Psoas muscle (tissue), 8 donors: ENCODE results near the gene CDK5R2. TPM values are rescaled to one million over a fixed set of nuclear protein-coding genes. Genes with fewer than 3 reads are reported as not detected.

Source experiments
- ATAC-seq, 4 donors: fragments of 200-7000 bp; cut with Tn5 transposase; one replicate each; pipeline ENCODE4 v1.9.1; 2020; ENCODE audit warnings: moderate library complexity in 3 of 4, mild to moderate bottlenecking in 2 of 4
- DNase-seq, 2 donors: peaks; one replicate each; pipeline ENCODE4 v3.0.0-alpha.2; 2020
- H3K27ac ChIP-seq: fragments of 200-600 bp; one replicate; pipeline ENCODE4 v1.8.0; 2022
- H3K27me3 ChIP-seq, 3 donors: fragments of 200-600 bp in 1 of 3; one replicate each; pipeline versions ENCODE4 v1.6.1 to v1.8.0; 2013 to 2022; ENCODE audit warnings: low read length in 2 of 3, mild to moderate bottlenecking in 2 of 3, moderate library complexity in 1 of 3; ENCODE audit not compliant: insufficient read depth in 3 of 3
- H3K36me3 ChIP-seq, 2 donors: fragments of 200-600 bp in 1 of 2; one replicate each; pipeline versions ENCODE4 v1.6.1 to v1.8.0; 2013 to 2022; ENCODE audit warnings: low read depth in 1 of 2, mild to moderate bottlenecking in 1 of 2, moderate library complexity in 1 of 2; ENCODE audit not compliant: insufficient read depth in 1 of 2
- H3K4me1 ChIP-seq: fragments of 200-600 bp; one replicate; pipeline ENCODE4 v1.8.0; 2022
- H3K4me3 ChIP-seq: fragments of 200-600 bp; one replicate; pipeline ENCODE4 v1.8.0; 2022; ENCODE audit warnings: mild to moderate bottlenecking
- H3K9me3 ChIP-seq: fragments of 200-600 bp; one replicate; pipeline ENCODE4 v1.8.0; 2022
- CTCF ChIP-seq: fragments of 200-600 bp; IDR thresholded peaks from one replicate; pipeline ENCODE4 v1.8.0; 2022; ENCODE audit warnings: antibody characterized with exemption
- WGBS, 3 donors: extraction: QIAGEN DNeasy Blood & Tissue Kit; methylation state at CpG; one replicate each; pipeline versions ENCODE4 v1.1.6 to v1.1.7; 2013; 5-methylcytosine and 5-hydroxymethylcytosine counted together
- intact Hi-C, 2 donors: fragments of 100-400 bp; cut with DNase I; formaldehyde crosslinking; loops; one replicate each; pipeline versions ENCODE4 v1.11.0 to v1.14.2; 2022
- polyA plus RNA-seq, 3 donors: library from polyadenylated mRNA; stranded (reverse); fragments of 200-250 nt; gene quantifications; one replicate each; pipeline ENCODE4 v1.2.3, GENCODE V29; 2013
- total RNA-seq, 4 donors: library from RNA; stranded (reverse); fragmentation: NEBNext Ultra II Directional in 2 of 4; extraction: Animal tissue kit (Norgen Biotek cat#: 25700) in 2 of 4; gene quantifications; one replicate each; pipeline versions ENCODE4 v1.2.1 to v1.2.4, GENCODE V29; 2021 to 2023
- donor health status: healthy with polysubstance abuse.
- donor health status: DM: no; HTN: no; CAD: no; lungs with moderate emphysema.
- donor health status: Bipolar disorder and iron deficiency.
- donor health status: healthy.
- donor health status: DM: yes; HTN: yes; CAD: no.
- donor health status: DM: no; HTN: no; CAD: no.
- donor health status: DM: no; HTN: no; CAD: no.
- donor health status: DM: yes; HTN: yes; CAD: no.

The CDK5R2 gene
- total and polyA plus RNA-seq, 7 donors = 0.03 TPM; not detected in 6

- no peaks in the 10 kb centered on the region for H3K36me3 ChIP-seq
- H3K9me3 ChIP-seq = no peaks in the 10 kb centered on the region
- no peak for TF ChIP-seq CTCF
- H3K27me3 ChIP-seq = peaks cover 0 to 92% (median 50%) of the 10 kb centered on the region in 3 donors
- peak overlapping the region; percentile 63 for H3K4me3 ChIP-seq
- peak in 1 of 2 donors; percentile 50 for DNase-seq
- 2 to 5% (median 3%) methylated on average over 37 to 44 of the region's 44 CpGs for WGBS, 3 donors
- H3K4me1 ChIP-seq = peaks cover 15% of the 10 kb centered on the region
- ATAC-seq = peak in 1 of 4 donors; percentile 21
- intact Hi-C loops = no loop called here
- no peak overlapping the region for H3K27ac ChIP-seq
These were observed 33.4 kb downstream of the CDK5R2 start for GRCh38 chr2:218992703-218993344.

GRCh38 chr2:218993345-218994315, 34.2 kb downstream of the CDK5R2 start, which contains the start of gene CRYBA2:
Gene CRYBA2, minus strand, starts transcription at chr2:218993422. Its CDS starts 246 bp downstream, at chr2:218993176.
- DNase-seq (peak in 1 of 2 donors; percentile 50), ATAC-seq (peak in 3 of 4 donors; percentile 8 to 24 (median 19))
- Histone ChIP-seq H3K36me3 (no peaks in the 10 kb centered on the region), H3K27ac (no peak within 1 kb of the TSS), H3K4me3 (peak within 1 kb of the TSS; percentile 63), H3K4me1 (peaks cover 15% of the 10 kb centered on the region), H3K9me3 (no peaks in the 10 kb centered on the region), H3K27me3 (peaks cover 0 to 84% (median 50%) of the 10 kb centered on the region in 3 donors)
- 2 to 3% (median 2%) methylated on average over 78 to 88 of the region's 88 CpGs for WGBS, 3 donors
- TF ChIP-seq CTCF = no peak
- intact Hi-C loops = no loop called here

- TF ChIP-seq CTCF = no peak
- no peak overlapping the region for H3K4me3 ChIP-seq
- intact Hi-C loops = no loop called here
- no peak for DNase-seq
- ATAC-seq = peak in 1 of 4 donors; percentile 5
- no peaks in the 10 kb centered on the region for H3K9me3 ChIP-seq
- no peak overlapping the region for H3K27ac ChIP-seq
- no peaks in the 10 kb centered on the region for H3K36me3 ChIP-seq
- peaks cover 15% of the 10 kb centered on the region for H3K4me1 ChIP-seq
- WGBS, 3 donors = 22 to 27% (median 27%) methylated on average over 8 of the region's 8 CpGs
- H3K27me3 ChIP-seq = peaks cover 0 to 79% (median 45%) of the 10 kb centered on the region in 3 donors
These were observed 36.1 kb downstream of the CDK5R2 start for GRCh38 chr2:218995561-218995960.

- H3K9me3 ChIP-seq = no peaks in the 10 kb centered on the region
- H3K36me3 ChIP-seq = no peaks in the 10 kb centered on the region
- intact Hi-C loops = no loop called here
- DNase-seq = peak; percentile 90 to 94
- H3K27me3 ChIP-seq = peaks cover 0 to 79% (median 45%) of the 10 kb centered on the region in 3 donors
- peak; percentile 91 to 97 (median 94) for ATAC-seq
- H3K4me3 ChIP-seq = peak overlapping the region; percentile 51
- no peak overlapping the region for H3K27ac ChIP-seq
- TF ChIP-seq CTCF = peak; percentile 85
- peaks cover 15% of the 10 kb centered on the region for H3K4me1 ChIP-seq
- 1 to 4% (median 3%) methylated on average over 35 to 43 of the region's 43 CpGs for WGBS, 3 donors
These were observed 36.7 kb downstream of the CDK5R2 start for GRCh38 chr2:218995972-218996711.
